ENCODE results near the gene UCN. TPM values are rescaled to one million over a fixed set of nuclear protein-coding genes. Genes with fewer than 3 reads are reported as not detected.

Gene UCN
- total RNA-seq, 4 donors from 2014 or later, result 2.3 to 5.2 TPM; not detected in 2

Other genes starting within 250 kb of the UCN start
- gene OST4, start 236.8 kb downstream of the UCN start, total RNA-seq, result 100 to 1,000 TPM; 136 to 329 (median 225) TPM
- gene EMILIN1, start 229.8 kb downstream of the UCN start, total RNA-seq, result 10 to 100 TPM in 2 of 4 donors, 1 to 10 TPM in 2; 7.9 to 32.2 (median 13.3) TPM
- gene KHK, start 221.7 kb downstream of the UCN start, total RNA-seq, result 100 to 1,000 TPM in 3 of 4 donors, 10 to 100 TPM in 1; 40.4 to 576 (median 435) TPM
- 1 to 10 TPM in 2 of 4 donors, not detected in 2; 2.5 to 5.6 TPM for gene CGREF1, start 189.3 kb downstream of the UCN start, total RNA-seq
- gene ABHD1, start 184.6 kb downstream of the UCN start, total RNA-seq, result 1 to 10 TPM in 1 of 4 donors, not detected in 3; 2.8 TPM
- gene PREB, start 173.8 kb downstream of the UCN start, total RNA-seq, result 100 to 1,000 TPM in 1 of 4 donors, 10 to 100 TPM in 3; 66.5 to 106 (median 69.4) TPM
- gene PRR30, start 169.0 kb downstream of the UCN start, total RNA-seq, result not detected
- not detected for gene TCF23, start 159.4 kb downstream of the UCN start, total RNA-seq
- 100 to 1,000 TPM in 2 of 4 donors, 10 to 100 TPM in 2; 88.3 to 121 (median 101) TPM for gene ATRAID, start 96.4 kb downstream of the UCN start, total RNA-seq
- gene SLC5A6, start 96.2 kb downstream of the UCN start, total RNA-seq, result 10 to 100 TPM; 42.3 to 78.4 (median 65.8) TPM
- gene CAD, start 91.1 kb downstream of the UCN start, total RNA-seq, result 10 to 100 TPM; 21.2 to 42.9 (median 36.7) TPM
- gene SLC30A3, start 45.4 kb downstream of the UCN start, total RNA-seq, result under 1 TPM in 1 of 4 donors, not detected in 3; 0.35 TPM
- gene DNAJC5G, start 33.0 kb downstream of the UCN start, total RNA-seq, result 1 to 10 TPM in 1 of 4 donors, not detected in 3; 4.3 TPM
- under 1 TPM in 1 of 4 donors, not detected in 3; 0.54 TPM for gene TRIM54, start 26.0 kb downstream of the UCN start, total RNA-seq
- 10 to 100 TPM; 41.5 to 62.3 (median 51.6) TPM for gene MPV17, start 14.7 kb upstream of the UCN start, total RNA-seq
- 100 to 1,000 TPM in 1 of 4 donors, 10 to 100 TPM in 3; 59.0 to 111 (median 74.6) TPM for gene GTF3C2, start 48.3 kb upstream of the UCN start, total RNA-seq
- 10 to 100 TPM; 19.8 to 47.0 (median 33.7) TPM for gene EIF2B4, start 61.9 kb upstream of the UCN start, total RNA-seq
- gene SNX17, start 62.2 kb upstream of the UCN start, total RNA-seq, result 10 to 100 TPM; 75.1 to 88.2 (median 77.1) TPM
- 10 to 100 TPM; 15.7 to 31.1 (median 24.7) TPM for gene ZNF513, start 72.3 kb upstream of the UCN start, total RNA-seq
- 10 to 100 TPM; 36.1 to 77.6 (median 45.5) TPM for gene PPM1G, start 101.1 kb upstream of the UCN start, total RNA-seq
- gene NRBP1, start 120.2 kb upstream of the UCN start, total RNA-seq, result 10 to 100 TPM; 51.3 to 75.9 (median 63.6) TPM
- 100 to 1,000 TPM in 1 of 4 donors, 10 to 100 TPM in 2, 1 to 10 TPM in 1; 7.4 to 109 (median 73.9) TPM for gene KRTCAP3, start 133.9 kb upstream of the UCN start, total RNA-seq
- 10 to 100 TPM; 38.8 to 86.5 (median 65.3) TPM for gene IFT172, start 181.3 kb upstream of the UCN start, total RNA-seq
- gene FNDC4, start 186.8 kb upstream of the UCN start, total RNA-seq, result 1 to 10 TPM in 2 of 4 donors, not detected in 2; 2.0 to 3.2 TPM
- gene GCKR, start 188.4 kb upstream of the UCN start, total RNA-seq, result under 1 TPM in 2 of 4 donors, not detected in 2; 0.53 to 0.94 TPM